Measurements from ENCODE around the gene C6orf47. TPM values are rescaled to one million over a fixed set of nuclear protein-coding genes. Genes with fewer than 3 reads are reported as not detected.
A peak's percentile ranks its signal among the peaks of the same experiment; 100 is the strongest.

C6orf47 gene
- total and polyA plus RNA-seq, 2 of the 13 experiments (the other 11 are each of a cell fraction or from before 2014, with no cell fraction given) = 1.7 to 18.1 TPM

- no peak for TF ChIP-seq SMAD1 (CRISPR knock-in tag; IDR thresholded peaks at IDR 0.05; ENCODE audit: borderline replicate concordance, low read depth)
- 0 out of 2 replicates have a peak, but pooled peaks have one; percentile 39 for TF ChIP-seq BRD4 (CRISPR knock-in tag; IDR thresholded peaks at IDR 0.05)
- no peak for TF ChIP-seq TBL1XR1 (IDR thresholded peaks at IDR 0.05; ENCODE audit: borderline replicate concordance, low read length, partially characterized antibody)
- 0 out of 2 replicates have a peak, but pooled peaks have one; percentile 28 for TF ChIP-seq CHCHD3 (CRISPR knock-in tag; IDR thresholded peaks at IDR 0.05)
- no peak for TF ChIP-seq POLR2G (IDR thresholded peaks at IDR 0.05; ENCODE audit: low read depth, low read length)
- TF ChIP-seq BRF2 (CRISPR knock-in tag; IDR thresholded peaks at IDR 0.05) = no peak; the same call in 1 of the 2 replicates
- no peak for TF ChIP-seq TP53 (CRISPR knock-in tag; conservative IDR thresholded peaks at IDR 0.05)
- peak; percentile 79; the same call in 1 of the 2 replicates for TF ChIP-seq FOXC1 (CRISPR knock-in tag; IDR thresholded peaks at IDR 0.05; ENCODE audit: borderline replicate concordance)
- TF ChIP-seq MIXL1 (CRISPR knock-in tag; IDR thresholded peaks at IDR 0.05) = no peak
- no peak for TF ChIP-seq ZBTB34 (CRISPR knock-in tag; IDR thresholded peaks at IDR 0.05)
- no peak for TF ChIP-seq SATB2 (CRISPR knock-in tag; IDR thresholded peaks at IDR 0.05)
- no peak for TF ChIP-seq FOXA1 (IDR thresholded peaks at IDR 0.05)
- no peak; the same call in 1 of the 2 replicates for TF ChIP-seq FOXA1 (CRISPR knock-in tag; IDR thresholded peaks at IDR 0.05)
- TF ChIP-seq MEF2D (CRISPR knock-in tag; IDR thresholded peaks at IDR 0.05) = no peak
- no peak for TF ChIP-seq ZSCAN31 (CRISPR knock-in tag; IDR thresholded peaks at IDR 0.05; ENCODE audit: low read depth)
- no peak; the same call in 1 of the 2 replicates for TF ChIP-seq EED (CRISPR knock-in tag; IDR thresholded peaks at IDR 0.05)
- TF ChIP-seq ZNF567 (CRISPR knock-in tag; IDR thresholded peaks at IDR 0.05; ENCODE audit: borderline replicate concordance) = no peak
- TF ChIP-seq ZNF543 (CRISPR knock-in tag; IDR thresholded peaks at IDR 0.05) = no peak
- no peak for TF ChIP-seq ZFP1 (CRISPR knock-in tag; IDR thresholded peaks at IDR 0.05)
- 0 out of 2 replicates have a peak, but pooled peaks have one; percentile 64 for TF ChIP-seq BORCS8-MEF2B (CRISPR knock-in tag; IDR thresholded peaks at IDR 0.05)
- TF ChIP-seq ZBTB20 (CRISPR knock-in tag; IDR thresholded peaks at IDR 0.05; ENCODE audit: borderline replicate concordance, low read depth) = no peak; the same call in 1 of the 2 replicates
- no peak for TF ChIP-seq IRF2 (CRISPR knock-in tag; IDR thresholded peaks at IDR 0.05)
- 0 out of 2 replicates have a peak, but pooled peaks have one; percentile 1 for TF ChIP-seq ERF (CRISPR knock-in tag; IDR thresholded peaks at IDR 0.05)
- TF ChIP-seq TAF1 (CRISPR knock-in tag; IDR thresholded peaks at IDR 0.05) = peak; percentile 58; the same call in 1 of the 2 replicates
- no peak for TF ChIP-seq HIVEP1 (CRISPR knock-in tag; IDR thresholded peaks at IDR 0.05)
- TF ChIP-seq HNRNPLL (IDR thresholded peaks at IDR 0.05; ENCODE audit: low read depth, low read length, poor library complexity, severe bottlenecking) = no peak
- TF ChIP-seq HMGXB4 (CRISPR knock-in tag; IDR thresholded peaks at IDR 0.05; ENCODE audit: borderline replicate concordance in 1 of 2, low read depth in 1 of 2) = no peak
- no peak for TF ChIP-seq CHD2 (IDR thresholded peaks at IDR 0.05; ENCODE audit: low read depth, low read length)
These were observed 8.9 kb downstream of the C6orf47 start (continued) for GRCh38 chr6:31651602-31652191.

Data from HepG2 (cell line).